ENCODE results near the gene CD81.

DNA sequence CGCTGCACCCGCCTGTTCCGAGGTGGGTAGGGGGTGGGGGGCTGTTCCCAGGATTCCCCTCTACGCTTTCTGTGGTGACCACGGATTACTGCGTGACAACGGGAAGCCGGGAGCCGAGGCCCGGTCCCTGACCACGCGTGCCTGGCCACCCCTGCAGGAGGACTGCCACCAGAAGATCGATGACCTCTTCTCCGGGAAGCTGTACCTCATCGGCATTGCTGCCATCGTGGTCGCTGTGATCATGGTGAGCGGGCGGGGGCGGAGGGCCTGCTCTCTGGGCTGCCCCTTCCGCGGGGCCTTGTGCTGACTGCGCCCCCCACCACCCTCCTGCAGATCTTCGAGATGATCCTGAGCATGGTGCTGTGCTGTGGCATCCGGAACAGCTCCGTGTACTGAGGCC lies 19.4 kb downstream of the CD81 start:
- TF ChIP-seq, protein P1, sequence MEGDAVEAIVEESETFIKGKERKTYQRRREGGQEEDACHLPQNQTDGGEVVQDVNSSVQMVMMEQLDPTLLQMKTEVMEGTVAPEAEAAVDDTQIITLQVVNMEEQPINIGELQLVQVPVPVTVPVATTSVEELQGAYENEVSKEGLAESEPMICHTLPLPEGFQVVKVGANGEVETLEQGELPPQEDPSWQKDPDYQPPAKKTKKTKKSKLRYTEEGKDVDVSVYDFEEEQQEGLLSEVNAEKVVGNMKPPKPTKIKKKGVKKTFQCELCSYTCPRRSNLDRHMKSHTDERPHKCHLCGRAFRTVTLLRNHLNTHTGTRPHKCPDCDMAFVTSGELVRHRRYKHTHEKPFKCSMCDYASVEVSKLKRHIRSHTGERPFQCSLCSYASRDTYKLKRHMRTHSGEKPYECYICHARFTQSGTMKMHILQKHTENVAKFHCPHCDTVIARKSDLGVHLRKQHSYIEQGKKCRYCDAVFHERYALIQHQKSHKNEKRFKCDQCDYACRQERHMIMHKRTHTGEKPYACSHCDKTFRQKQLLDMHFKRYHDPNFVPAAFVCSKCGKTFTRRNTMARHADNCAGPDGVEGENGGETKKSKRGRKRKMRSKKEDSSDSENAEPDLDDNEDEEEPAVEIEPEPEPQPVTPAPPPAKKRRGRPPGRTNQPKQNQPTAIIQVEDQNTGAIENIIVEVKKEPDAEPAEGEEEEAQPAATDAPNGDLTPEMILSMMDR (IDR thresholded peaks at IDR 0.05): no peak
- no peak for TF ChIP-seq POLR2A (IDR thresholded peaks at IDR 0.05)

Data from suprapubic skin (tissue), 3 donors.